Body of pancreas (tissue), 4 donors: ENCODE results near the gene ACTRT3.

ENCODE experiments used
- CTCF ChIP-seq, 7 experiments: fragments of 450-650 bp in 4 of 7; fragments of 200-600 bp in 3 of 7; sonication (generic) in 3 of 7; IDR thresholded peaks; one replicate each; pipeline ENCODE4 v1.5.1; 2016 to 2019; ENCODE audit warnings: antibody characterized with exemption in 7 of 7
- POLR2A ChIP-seq, 3 donors: fragments of 450-650 bp; IDR thresholded peaks; one replicate each; pipeline ENCODE4 v1.6.1; 2016; ENCODE audit warnings: antibody characterized with exemption in 3 of 3, mild to moderate bottlenecking in 2 of 3

DNA sequence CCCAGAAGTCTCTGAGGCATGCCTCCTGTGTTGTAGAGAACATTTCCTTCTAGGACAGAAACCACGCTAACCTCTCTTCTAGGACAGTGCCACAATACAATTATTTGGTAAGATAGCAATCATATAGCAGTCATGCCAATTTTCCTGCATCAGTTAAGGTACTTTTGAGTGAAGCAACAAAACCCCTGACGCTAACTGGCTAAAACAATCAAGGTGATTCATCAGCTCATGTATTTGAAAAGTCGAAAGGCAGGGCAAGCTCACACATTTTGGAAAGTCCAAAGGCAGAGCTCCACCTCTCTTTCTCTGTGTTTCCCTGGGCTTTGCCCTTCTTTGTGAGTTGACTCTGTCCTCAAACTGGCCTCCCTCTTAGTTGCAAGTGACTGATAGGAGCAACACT, 14.7 kb downstream of the ACTRT3 start:
- TF ChIP-seq POLR2A (IDR thresholded peaks at IDR 0.05), result no peak
- TF ChIP-seq CTCF (IDR thresholded peaks at IDR 0.05), result no peak
